Measurements from ENCODE around the gene ZC3H18.
"Not testable (repeated sequence)": the region's sequence is repeated elsewhere in the genome, so short reads cannot be mapped to it uniquely, and the experiment has no call there.

ZC3H18 gene

DNA sequence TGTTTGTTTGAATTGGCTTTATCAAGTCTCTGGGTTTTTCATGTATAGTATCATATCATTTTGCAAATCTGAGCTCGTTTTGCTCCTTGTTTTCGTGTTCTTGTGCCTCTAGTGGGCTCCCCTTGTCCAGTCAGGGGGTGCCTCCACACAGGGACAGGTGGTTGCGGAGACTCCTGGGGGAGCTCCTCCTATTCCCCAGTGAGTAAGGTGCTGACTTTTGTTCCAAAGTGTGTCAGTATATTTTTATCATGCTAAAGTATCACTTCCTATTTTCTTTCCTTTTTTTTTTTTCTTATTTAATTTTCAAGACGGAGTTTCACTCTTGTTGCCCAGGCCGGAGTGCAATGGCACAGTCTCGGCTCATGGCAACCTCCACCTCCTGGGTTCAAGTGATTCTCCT, 37.9 kb downstream of the ZC3H18 start:
- DNase-seq = no peak

DNA sequence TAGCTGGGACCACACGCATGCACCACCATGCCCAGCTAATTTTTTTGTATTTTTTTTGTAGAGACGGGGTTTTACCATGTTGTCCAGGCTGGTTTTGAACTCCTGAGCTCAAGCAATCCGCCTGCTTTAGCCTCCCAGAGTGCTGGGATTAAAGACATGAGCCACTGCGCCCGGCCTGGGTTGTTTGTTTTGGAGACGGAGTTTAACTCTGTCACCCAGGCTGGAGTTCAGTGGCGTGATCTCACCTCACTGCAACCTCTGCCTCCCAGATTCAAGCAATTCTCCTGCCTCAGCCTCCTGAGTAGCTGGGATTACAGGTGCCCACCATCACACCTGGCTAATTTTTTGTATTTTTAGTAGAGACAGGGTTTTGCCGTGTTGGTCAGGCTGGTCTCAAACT, 39.2 kb downstream of the ZC3H18 start:
- DNase-seq = not testable (repeated sequence)

DNA sequence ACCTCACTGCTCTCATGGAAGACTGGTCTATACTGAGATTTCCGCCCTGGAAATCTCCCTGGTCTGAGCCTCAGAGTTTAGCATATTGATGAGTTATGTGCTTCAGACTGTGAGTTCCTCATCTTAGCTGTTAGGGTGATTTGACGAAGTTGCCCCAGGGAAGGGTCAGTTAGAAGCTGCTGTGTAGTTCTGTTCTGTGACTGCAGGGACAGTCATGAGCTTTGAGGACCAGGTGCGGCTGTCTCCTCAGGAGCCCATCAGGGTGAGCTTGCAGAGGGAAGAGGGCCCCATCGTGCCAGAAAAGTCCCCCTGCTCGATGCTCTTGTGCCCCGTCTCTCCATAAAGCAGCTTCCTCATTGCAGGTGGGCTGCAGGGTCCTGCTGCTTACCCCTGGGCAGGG, 39.9 kb downstream of the ZC3H18 start:
- no peak for DNase-seq

DNA sequence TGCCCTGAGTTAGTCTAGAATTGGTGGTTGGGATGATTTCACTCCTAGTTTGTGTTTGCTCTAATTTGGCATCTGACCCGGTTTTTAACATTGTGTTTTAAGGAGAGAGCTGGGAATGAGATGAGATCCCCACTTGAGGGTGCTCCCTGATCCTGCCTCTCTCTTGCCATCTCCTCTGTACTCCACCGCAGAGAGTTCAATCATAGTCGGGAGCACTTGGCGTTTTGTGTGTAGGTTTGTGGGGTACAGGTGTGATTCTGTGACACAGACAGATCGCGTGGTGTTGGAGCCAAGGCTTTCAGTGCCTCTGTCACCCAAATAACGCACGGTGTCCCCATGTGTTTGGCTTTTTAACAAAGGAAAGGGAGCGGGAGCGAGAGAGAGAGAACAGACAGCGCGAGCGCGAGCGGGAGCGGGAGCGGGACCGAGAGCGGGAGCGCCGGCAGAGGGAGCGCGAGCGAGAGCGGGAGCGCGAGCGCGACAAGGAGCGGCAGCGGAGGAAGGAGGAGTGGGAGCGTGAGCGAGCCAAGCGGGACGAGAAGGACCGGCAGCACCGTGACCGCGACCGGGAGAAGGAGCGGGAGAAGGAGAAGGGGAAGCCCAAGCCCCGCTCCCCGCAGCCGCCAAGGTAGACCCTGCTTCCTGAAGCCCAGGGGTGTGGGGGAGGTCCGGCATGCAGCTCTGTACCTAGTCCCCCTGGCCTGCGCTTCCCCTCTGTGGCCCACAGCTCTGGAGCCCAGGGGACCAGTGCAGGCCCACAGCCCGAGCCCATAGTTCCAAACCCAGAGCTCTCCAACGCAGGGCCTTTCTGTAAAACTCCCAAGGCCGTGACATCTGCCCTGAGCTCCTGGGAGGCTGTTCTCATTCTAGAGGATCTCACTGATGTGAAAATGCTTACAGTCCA, 41.0 kb downstream of the ZC3H18 start:
- no peak for DNase-seq

DNA sequence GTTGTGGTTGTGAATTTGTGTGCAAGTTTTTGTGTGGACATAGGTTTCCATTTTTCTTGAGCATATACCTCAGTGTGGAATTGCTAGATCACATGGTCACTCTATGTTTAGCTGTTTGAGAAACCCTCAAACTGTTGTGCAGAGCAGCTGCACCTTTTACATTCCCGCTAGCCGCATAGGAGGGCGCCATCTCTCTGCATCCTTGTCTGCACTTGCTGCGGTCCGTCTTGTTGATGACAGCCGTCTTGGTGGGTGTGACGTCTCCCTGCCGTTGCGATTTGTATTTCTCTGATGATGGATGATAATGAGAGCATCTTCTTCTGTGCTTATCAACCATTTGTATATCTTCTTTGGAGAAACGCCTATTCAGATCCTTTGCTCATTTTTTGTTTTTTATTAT, 43.1 kb downstream of the ZC3H18 start:
- DNase-seq = no peak

DNA sequence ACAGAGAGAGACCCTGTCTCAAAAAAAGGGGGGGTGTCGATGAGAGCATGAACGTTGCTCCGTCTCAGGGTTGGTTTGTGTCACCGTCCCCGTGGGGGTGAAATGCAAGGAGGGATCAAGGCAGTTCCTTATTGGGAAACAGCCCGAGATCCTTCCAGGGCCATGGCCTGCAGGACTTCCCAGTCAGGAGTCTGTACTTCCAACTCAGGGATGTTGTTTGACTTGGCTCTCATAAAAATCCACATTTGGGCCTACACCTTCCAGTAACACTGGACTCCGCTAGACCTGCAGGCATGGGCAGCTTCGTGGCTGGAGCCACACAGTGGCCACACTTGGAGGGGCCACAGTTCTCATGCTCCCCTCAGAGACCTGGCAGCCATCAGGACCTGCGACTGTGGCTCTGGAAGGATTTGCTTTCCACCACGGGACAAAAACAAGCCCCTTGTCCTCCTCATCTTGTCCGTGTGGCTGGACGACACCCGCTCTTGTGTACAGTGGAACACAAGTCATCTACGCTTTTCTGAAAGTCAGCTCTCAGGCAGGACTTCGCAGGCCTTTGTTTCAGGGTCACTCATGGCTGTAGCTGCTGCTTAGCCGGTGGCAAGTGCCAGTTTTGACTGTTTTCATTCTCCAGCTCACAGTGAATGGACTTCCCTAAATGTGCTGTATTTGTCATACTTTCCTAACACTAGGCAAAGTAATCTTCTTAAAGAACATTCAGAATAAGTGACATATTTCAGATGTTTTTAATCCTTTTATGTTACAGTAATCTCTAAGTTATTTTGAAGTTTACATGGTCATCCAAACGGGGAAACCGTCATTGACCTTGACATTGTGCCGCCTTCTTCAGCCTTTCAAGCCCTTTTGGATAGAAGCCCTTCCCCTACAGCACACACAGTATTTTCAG, 44.0 kb downstream of the ZC3H18 start:
- no peak for DNase-seq

DNA sequence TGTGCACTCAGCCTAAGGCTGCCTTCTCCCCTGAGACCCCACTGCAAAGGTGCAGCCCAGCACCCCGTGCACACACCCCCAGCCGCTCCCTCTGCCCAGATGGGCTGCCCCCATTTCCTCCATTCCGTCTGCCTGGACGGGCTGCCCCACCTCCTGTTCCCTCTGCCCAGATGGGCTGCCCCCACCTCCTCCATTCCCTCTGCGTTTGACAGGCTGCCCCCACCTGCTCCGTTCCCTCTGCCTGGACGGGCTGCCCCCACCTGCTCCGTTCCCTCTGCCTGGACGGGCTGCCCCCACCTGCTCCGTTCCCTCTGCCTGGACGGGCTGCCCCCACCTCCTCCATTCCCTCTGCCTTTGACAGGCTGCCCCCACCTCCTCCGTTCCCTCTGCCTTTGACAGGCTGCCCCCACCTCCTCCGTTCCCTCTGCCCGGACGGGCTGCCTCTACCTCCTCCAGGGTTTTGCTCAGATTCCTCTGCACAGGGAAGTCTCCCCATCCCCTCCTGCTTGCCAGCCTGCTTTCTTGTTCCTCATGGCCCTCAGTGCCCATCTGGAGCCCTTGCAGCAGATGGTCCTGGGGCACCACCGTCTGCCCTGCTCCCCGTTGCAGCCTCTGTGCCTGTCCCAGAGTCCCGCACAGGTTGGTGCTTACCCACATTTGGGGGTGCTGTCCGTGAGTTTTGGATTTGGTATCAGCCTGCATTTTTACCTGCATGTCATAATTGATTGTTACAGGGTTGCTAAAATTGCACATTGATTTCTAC, 44.8 kb downstream of the ZC3H18 start:
- DNase-seq = no peak

DNA sequence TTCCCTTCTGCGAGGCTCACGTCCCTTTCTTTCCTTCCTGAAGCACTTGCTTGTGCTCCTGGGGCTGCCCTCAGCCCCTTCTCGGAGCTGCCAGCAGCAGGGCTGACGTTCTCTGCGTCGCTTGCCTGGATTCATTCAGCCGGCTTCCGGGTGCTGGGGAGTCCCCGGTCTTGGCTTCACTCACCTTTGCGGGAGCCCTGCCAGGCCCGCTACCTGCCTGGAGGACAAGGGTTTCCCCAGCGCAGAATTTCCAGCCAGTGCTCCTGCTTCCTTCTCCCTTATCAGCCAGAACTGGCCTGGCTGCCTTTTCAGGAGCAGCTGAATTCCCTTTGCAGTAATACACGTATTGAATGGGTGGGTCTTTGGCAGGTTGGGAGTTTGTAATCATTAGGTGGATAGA, 46.1 kb downstream of the ZC3H18 start:
- DNase-seq = no peak

DNA sequence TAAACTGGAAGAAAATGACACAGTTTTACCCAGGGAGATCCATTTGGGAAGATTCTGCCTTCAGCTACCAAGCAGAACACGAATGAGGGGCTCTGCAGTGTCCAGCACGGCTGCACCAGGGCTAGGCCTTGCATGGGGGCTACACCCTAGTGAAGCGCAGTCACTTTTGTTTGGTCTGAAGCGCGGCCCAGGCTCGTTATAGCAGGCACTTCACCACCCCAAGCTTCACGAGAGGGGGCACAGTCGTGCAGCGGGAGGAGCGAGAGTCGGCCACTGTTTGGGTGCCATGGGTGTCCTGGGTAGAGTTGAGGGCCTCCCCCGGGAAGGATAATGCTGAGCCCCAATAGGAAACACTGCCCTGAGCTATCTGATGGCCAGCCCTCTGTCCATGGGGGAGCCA, 46.5 kb downstream of the ZC3H18 start:
- no peak for DNase-seq

DNA sequence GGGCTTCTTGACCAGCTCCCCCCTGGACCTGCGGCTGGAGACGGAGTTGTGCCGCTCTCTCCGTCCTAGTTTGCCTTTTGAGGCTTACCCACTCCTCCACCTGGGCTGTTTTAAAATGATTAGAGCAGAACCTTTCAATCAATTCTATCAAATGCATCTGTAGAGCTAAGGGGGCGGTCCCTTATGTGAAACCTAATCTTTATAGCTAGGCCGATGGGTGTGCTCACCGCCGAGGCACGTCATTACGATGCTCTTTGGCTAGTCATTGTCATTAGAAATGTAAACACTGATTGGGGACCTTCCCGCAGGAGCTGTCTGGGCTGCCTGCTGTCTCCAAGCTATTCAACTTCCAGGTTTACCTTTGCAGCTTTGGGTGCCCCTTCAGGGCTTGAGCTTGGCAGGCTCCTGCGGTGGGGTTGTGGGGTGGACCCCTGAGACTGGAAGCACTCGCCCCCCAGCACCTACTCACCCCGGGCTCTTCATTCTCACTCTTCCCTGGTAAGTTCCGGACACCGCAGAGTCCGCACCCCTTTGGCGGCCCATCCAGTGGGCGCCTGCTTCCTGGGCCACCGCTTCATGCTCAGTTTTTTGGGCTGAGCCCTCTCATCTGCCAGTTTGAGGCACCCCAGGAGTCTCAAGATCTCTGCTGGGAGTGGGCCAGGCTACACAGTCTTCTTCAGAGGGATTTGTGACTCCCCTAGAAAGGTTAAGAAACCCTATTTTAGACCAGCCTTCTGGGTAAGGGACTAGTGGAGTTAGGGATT, 47.2 kb downstream of the ZC3H18 start:
- no peak for DNase-seq

DNA sequence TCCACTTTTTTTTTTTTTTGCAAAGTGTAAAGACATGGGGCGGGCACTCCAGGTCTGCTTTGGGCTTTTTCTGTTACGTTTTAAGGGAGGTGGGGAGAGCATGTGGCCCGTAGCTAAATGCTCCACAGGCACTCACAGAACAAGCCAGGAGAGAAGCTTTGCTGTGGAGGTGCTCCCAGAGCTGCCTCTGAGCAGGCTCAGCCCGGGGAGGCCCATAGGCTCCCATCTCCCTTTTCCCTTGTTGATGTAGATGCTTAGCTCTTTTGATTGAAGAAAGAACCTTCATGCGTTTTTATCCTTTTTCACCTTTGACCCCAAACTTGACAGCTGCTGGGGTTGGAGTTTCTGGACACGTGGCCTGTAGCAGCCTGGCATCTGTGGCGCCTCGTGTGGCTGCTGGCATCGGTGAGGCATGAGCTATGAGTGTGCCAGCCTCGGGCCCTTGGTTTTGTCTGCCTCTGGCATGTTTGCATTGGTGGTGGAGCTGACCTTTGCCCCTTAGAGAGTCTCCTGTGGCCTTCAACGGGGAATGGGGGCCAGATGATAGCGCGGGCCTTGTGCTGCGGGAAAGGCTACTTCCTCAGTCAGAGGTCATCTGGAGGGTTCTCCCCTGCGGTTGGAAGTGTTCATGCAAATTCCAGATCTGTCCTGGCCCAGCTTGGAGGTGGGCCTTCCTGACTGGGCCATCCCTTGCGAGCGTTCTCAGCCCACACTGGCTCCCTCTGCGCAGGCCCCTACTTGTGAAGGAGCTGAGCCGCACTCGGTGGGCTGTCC, 48.2 kb downstream of the ZC3H18 start:
- DNase-seq = no peak

DNA sequence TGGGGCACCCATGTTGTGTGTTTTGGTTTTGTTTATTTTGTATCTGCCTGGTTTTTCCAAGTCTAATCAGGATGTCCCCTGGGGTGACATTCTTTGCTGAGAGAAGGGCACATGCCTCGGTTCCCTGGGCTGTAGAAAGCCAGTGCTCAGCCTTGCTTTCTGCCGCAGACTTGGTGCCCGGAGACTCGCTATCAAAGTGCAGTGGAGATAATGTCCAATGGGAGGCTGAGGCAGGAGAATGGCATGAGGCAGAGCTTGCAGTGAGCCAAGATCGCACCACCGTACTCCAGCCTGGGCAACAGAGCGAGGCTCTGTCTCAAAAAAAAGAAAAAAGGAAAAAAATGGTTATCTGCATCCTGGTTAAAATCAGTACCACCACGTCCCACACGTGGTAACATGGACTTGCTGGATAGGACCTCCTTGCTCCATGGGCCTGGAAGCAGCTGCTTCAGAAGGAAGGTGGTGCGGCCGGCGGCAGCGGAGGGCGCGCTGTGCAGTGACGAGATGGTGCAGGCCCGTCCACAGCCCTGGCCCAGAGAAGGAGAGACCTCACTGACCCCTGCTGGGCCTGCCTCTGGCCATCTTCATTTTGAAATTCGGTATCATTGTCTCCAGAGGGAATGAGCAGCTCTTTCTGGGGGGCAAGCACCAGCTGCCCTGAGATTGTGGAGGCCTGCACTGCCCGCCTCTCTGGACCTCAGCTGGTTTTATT, 48.9 kb downstream of the ZC3H18 start:
- DNase-seq = no peak

DNA sequence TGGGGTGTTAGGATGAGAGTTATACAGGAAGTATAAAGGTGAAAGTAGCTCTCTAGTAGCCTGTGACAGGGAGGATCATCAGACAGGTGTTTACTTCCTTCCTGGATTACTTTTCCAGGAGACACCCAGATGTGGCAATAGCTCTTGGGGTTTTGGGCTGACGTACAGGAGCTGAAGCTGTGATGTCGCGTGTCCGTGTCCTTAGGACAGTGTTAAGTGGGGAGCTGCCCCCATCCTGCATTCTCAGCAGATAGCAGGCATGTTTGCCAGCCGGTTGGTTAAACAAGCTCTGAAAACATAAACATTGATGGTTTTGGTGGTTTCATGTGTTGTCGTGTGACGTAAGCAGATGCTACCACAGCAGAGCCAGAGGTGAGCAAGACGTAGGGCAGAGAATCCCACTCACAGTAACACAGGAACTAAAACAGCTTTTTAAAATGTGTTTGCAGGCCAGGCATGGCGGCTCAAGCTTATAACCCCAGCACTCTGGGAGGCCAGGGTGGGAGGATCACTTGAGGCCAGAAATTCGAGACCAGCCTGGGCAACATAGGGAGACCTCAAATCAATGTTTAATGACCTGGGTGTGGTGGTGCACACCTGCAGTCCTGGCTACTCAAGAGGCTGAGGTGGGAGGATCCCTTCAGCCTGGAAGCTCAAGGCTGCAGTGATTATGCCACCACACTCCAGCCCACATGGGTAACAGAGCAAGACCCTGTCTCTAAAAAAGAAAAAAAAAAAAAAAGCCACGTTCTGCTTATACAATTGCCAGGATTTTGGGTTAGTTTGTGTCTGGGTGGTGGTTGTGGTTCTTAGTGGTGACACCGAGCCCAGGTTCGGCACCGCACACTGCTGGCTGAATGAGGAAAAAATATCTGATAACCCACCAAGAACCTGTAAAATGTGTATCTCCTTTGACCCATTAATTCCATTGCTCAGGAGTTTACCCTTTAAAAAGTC, 49.9 kb downstream of the ZC3H18 start:
- DNase-seq = no peak

DNA sequence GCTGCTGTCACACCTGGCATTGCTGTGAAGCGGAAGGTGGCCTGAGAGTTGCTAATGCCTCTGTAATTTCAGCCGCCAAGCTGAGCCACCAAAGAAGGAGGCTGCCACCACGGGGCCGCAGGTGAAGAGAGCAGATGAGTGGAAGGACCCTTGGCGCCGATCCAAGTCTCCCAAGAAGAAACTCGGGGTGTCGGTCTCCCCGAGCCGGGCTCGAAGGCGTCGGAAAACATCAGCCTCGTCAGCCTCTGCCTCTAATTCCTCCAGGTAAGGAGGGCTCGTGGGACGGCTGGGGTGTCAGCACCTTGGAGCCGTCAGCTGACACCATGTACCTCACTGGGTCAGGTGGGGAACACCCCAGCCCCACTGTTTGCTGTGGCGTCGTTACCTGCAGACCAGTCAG, 51.9 kb downstream of the ZC3H18 start:
- DNase-seq = no peak

DNA sequence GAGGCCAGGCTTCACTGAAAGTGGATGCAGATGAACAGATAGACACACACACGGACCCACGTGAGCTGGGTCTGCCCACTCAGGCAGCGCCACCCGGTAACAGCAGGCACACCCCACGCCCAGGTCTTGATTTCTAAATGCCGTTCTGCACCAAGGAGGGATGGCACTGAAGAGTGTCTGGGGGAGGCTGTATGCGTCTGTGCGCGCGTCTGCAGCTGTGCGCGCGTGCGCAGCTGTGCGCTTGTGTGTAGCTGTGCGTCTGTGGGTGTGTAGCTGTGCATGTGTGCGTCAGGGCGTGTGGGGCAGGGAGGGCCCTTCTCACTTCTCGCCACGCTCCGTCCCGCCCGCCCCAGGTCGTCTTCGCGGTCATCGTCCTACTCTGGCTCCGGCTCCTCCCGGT, 52.7 kb downstream of the ZC3H18 start:
- DNase-seq = no peak

DNA sequence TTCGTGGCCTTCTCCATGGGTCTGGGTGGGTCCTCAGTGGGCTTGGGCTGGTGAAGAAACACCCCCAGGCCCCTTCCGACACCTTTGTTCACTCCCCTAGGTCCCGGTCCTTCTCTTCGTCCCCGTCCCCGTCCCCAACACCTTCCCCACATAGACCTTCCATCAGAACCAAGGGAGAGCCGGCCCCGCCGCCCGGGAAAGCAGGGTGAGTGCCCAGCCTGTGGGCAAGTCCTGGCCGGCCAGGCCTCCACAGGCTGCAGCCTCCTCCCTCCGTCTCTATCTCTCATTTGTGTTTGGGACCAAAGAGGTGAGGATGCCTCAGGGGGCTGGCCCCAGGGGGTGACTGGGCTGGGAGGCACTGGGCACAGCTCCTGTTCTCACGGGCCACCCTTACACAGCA, 53.7 kb downstream of the ZC3H18 start:
- DNase-seq = no peak

DNA sequence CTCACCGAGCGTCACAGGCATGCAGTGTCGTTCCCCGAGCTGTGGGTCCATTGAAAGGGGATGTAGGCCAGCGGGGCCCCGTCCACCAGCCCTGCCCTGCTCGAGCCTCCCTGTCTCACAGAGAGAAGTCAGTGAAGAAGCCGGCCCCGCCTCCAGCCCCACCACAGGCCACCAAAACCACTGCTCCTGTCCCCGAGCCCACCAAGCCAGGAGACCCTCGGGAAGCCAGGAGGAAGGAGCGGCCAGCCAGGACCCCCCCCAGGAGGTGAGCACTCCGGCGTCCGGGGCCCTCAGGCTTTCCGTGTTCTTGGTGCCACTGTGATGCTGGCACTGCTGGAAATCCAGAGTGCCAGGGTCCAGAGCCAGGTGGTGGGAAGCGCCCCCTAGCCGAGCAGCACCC, 54.3 kb downstream of the ZC3H18 start:
- DNase-seq = no peak

DNA sequence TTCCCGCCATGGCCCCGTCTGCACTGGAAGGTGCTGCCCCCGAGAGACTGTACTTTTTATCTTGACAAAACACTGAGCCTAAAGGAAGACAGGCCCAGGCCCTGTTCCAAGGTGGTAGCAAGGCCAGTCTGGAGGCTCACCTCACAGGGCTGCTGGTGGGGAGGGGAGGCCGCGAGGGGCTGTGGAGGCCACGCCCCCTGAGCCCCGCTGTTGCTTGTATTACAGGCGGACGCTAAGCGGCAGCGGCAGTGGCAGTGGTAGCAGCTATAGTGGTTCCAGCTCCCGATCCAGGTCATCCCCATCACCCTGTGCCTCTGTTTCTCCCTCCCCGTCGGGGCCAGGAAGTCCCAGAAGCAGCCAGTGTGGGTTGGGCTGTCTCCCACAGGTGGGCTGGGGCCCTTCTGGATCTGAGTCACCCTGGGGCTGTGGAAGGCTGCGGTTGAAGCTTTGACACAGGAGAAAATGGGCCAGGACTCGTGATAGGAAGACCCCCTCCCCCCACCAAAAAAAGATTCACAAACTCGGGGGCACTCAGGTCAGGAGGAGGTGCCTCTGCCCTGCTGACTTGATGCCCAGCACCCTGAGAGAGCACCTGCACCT, 54.9 kb downstream of the ZC3H18 start:
- no peak for DNase-seq

DNA sequence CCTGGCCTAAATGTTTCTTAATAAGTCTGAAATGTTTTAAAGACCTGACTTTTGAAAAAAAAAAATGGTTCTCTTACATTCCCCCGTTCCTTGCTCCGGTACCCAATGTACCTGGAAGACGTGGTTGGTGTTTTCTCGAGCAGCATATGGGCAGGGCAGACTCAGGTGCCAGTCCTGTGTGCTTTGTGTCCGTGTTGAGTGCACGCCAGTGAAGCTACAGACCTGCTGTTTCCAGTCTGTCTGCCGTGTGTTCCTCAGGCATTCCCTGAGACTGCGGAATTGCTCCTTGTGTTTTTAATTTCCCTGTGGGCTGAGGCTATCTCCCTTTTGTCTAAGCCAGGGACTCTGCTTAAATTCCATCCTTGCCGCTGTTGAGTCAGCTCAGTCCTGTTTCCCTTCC, 56.4 kb downstream of the ZC3H18 start:
- DNase-seq = no peak
